Activated T-cell treated with anti-CD3 and anti-CD28 coated beads, Interleukin-2, amount 50 U/mL, for 48 hours (primary cell): Measurements from ENCODE around the gene FBXO41.
A peak's percentile ranks its signal among the peaks of the same experiment; 100 is the strongest.

Experiments
- DNase-seq, 2 experiments: peaks; one replicate each; pipeline ENCODE4 v3.0.0-alpha.2; 2020

FBXO41 gene

DNA sequence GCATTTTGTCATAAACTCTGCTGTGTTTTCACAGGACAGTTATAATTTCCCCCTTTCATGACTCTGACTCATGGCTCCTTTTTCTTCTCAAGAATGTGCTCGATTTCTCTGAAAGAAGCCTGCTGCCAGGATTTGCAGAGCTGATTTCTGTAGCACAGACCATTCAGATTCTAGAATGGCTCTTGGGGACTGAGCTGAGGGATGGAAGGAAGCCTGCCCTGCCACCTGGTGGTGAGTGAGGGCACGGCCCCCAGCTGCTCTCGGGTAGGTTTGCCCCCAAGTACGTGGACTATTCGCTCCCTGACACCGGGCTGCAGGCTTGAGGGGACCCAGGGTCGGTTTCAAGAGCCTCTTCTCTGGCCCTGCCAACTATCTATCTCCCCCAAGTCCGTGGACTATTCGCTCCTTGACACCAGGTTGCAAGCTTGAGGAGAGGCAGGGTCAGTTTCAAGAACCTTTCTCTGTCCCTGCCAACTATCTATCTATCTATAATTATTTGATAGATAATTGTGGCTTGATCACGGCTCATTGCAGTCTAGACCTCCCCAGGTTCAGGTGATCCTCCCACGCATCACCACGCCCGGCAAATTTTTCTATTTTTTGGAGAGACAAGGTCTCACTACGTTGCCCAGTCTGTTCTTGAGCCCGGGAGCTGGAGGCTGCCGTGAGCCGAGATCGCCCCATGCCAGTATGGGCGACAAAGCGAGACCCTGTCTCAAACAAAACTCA is 71.7 kb downstream of the FBXO41 start:
- DNase-seq: peak; percentile 85 to 88

DNA sequence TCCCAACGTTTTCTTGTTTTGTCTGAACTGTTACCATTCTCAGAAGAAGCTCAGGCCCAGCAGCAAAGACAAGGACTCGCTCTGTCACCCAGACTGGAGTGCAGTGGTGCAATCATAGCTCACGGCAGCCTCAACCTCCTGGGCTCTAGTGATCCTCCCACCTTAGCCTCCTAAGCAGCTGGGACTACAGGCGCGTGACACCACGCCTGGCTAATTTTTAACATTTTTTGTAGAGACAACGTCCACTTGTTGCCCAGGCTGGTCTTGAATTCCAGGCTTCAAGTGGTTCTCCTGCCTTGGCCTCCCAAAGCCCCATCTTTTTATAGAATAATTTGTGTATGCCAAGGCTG is 72.2 kb downstream of the FBXO41 start:
- DNase-seq: no peak

DNA sequence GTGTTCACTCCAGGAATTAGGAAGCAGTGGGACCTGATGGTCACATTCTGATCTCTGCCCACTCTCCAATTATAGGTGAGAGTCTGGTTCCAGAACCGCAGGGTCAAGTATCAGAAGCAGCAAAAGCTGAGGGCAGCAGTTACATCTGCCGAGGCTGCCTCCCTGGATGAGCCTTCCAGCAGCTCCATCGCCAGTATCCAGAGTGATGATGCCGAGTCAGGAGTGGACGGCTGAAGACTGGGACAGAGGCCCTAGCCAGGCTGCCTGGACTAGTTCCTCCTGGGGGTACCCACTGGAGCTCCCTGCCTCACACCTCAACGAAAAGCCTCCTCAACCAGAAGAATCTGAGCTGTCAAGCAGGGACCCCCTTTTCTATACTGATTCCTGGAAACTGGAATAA is 73.6 kb downstream of the FBXO41 start:
- no peak for DNase-seq

- no peak for DNase-seq
Measured at GRCh38 chr2:73210019-73210418, 74.3 kb downstream of the FBXO41 start.

- DNase-seq: no peak
Measured at GRCh38 chr2:73208258-73208657, 76.0 kb downstream of the FBXO41 start.

GRCh38 chr2:73205611-73206010 is 78.7 kb downstream of the FBXO41 start:
- DNase-seq: no peak
